ENCODE measurements around the gene NFX1. TPM values are rescaled to one million over a fixed set of nuclear protein-coding genes. Genes with fewer than 3 reads are reported as not detected.
A peak's percentile ranks its signal among the peaks of the same experiment; 100 is the strongest.
"Not testable (repeated sequence)": the region's sequence is repeated elsewhere in the genome, so short reads cannot be mapped to it uniquely, and the experiment has no call there.

Gene NFX1
- total RNA-seq, 1 donor from 2014 or later = 13.0 TPM

GRCh38 chr9:33307067-33307466 lies 16.8 kb downstream of the NFX1 start:
- no peak for DNase-seq (ENCODE audit: low read depth, low spot score)

DNA sequence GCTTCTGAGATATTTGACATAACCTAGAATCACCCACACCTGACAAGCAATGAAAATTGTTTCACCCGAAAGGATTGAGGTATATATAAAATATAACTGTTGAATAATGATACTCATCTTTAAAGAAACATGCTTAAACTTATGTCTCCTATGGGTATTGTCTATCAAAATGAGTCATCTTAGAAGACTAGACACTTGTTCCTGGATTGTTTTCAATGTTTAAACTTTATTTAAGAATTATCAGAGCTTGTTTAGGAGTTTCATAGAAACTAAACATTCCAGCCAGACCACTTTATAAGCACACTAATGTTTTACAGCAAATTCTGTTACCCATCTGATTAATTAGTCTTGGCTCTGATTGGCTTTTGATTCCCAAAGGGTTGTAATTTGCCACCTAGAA lies 19.6 kb downstream of the NFX1 start:
- DNase-seq (ENCODE audit: low read depth, low spot score) = no peak

DNA sequence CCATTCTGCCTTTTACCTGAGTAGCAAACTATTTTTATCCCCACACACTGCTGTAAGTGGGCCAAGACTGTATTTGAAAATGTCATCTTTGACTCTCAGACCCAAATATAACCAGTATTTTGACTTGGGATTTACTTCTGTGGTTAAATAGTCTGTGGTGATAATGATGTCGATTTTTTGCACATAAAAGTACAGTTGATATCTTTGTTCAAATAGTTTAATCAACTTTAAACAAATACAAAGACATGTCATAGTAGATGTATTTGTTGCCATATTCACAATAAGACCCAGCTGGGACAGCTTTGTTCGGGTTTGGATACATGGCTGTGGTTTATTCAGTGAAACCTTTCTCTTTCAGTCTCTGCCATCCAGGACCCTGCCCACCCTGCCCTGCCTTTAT lies 20.4 kb downstream of the NFX1 start:
- no peak for DNase-seq (ENCODE audit: low read depth, low spot score)

GRCh38 chr9:33311953-33312352 lies 21.6 kb downstream of the NFX1 start:
- no peak for DNase-seq (ENCODE audit: low read depth, low spot score)

DNA sequence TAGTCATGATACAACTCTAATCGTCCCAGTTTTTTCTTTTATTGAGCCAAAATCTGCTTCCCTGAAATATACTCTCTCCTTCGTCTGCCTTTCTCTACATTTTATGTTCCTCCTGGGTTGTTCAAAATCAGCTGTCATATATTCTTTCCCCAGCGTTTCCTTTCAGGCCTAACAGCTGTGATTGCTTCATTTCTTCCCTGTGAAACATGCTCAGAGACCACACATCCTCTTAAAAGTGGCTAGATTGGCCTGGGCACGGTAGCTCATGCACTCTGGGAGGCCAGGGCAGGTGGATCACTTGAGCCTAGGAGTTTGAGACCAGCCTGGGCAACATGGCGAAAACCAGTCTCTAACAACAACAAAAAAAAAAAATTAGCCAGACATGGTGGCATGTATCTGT lies 25.1 kb downstream of the NFX1 start:
- DNase-seq (ENCODE audit: low read depth, low spot score) = no peak

GRCh38 chr9:33317136-33317535 lies 26.8 kb downstream of the NFX1 start:
- not testable (repeated sequence) for DNase-seq (ENCODE audit: low read depth, low spot score)

- no peak for DNase-seq (ENCODE audit: low read depth, low spot score)
Measured at GRCh38 chr9:33318225-33318624, 27.9 kb downstream of the NFX1 start.

DNA sequence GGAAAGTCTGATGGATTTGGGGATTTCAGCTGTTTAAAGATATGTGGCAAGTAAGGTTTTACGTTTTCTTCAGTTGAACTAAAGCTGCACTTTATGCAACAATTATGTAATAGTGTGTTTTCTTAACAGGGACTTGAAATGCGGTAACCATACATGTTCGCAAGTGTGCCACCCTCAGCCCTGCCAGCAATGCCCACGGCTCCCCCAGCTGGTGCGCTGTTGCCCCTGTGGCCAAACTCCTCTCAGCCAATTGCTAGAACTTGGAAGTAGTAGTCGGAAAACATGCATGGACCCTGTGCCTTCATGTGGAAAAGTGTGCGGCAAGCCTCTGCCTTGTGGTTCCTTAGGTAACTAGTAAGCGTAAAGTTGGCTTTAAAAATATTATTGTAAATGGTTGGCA lies 28.5 kb downstream of the NFX1 start:
- DNase-seq (ENCODE audit: low read depth, low spot score) = no peak

- DNase-seq (ENCODE audit: low read depth, low spot score) = no peak
Measured at GRCh38 chr9:33320230-33320567, 29.9 kb downstream of the NFX1 start.

GRCh38 chr9:33320568-33321261 lies 30.4 kb downstream of the NFX1 start:
- DNase-seq (ENCODE audit: low read depth, low spot score) = peak; percentile 61

GRCh38 chr9:33329117-33329563 lies 38.8 kb downstream of the NFX1 start:
- DNase-seq (ENCODE audit: low read depth, low spot score) = peak; percentile 59

GRCh38 chr9:33329979-33330378 lies 39.7 kb downstream of the NFX1 start:
- DNase-seq (ENCODE audit: low read depth, low spot score) = peak; percentile 37

DNA sequence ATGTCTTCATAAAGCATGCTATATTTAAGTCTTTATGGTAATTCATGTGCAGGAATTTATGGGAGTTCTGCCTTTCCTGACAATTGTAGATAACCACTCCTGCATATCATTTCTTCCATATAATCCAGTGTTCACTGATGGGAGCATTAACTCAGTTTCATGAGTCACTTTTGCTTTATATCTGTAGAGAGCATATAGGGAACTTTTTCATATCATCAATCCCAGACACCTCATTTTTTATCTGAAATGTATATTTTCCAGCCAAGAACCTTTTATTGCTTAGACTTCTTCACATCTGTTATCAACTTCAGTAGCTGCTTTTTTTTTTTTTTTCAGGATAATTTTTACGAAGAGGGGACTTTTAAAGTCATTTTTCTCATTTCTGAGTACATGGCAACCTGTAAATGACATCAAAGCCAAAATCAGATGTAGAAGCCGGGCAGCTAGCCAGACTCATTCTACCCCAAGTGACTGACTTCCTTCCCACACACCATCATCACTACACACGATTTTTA lies 41.1 kb downstream of the NFX1 start:
- no peak for DNase-seq (ENCODE audit: low read depth, low spot score)

GRCh38 chr9:33332011-33332410 lies 41.7 kb downstream of the NFX1 start:
- DNase-seq (ENCODE audit: low read depth, low spot score) = no peak

DNA sequence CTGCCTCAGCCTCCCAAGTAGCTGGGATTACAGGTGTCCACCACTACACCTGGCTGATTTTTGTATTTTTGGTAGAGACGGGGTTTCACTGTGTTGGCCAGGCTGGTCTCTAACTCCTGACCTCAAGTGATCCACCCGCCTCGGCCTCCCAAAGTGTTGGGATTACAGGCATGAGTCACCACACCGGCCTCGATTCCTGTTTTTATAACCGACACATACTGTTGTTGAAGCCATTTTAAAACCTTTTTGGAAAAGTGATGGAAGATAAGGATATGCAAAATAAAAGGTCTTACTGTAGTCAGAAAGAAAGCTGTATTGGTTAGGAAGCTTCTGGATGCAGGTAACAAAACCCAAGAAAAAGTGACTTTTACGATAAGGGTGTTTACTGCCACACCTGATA lies 42.6 kb downstream of the NFX1 start:
- not testable (repeated sequence) for DNase-seq (ENCODE audit: low read depth, low spot score)

GRCh38 chr9:33340186-33340585 lies 49.9 kb downstream of the NFX1 start:
- no peak for DNase-seq (ENCODE audit: low read depth, low spot score)

DNA sequence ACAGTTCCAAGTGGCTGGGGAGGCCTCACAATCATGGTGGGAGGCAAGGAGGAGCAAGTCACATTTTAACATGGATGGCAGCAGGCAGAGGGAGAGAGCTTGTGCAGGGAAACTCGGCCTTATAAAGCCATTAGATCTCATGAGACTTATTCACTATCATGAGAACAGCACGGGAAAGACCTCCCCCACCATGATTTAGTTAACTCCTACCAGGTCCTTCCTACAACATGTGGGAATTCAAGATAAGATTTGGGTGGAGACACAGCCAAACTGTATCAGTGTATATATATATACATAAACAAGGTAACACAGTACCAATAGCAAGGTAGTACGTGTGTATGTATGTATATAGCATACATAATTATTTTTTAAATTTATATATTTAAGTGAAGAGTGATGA lies 50.9 kb downstream of the NFX1 start:
- no peak for DNase-seq (ENCODE audit: low read depth, low spot score)

DNA sequence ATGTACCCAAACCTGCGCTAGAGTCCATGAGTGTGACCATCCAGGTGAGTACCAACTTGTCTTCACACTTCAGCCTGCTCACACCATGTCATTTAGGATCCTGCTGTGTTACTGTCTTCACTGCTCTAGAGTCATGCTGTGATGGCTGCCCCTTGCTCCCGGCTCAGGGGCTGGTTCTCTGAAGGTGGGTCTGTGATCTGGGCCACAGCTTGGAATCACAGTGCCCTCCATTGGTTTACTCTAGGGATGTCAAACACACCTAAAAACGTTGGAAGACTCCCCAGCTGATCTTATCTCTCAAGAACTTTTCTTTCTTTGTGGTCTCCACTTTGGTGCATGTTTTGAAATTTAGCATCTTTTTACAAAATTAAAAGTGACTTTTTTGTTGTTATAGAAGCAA lies 53.8 kb downstream of the NFX1 start:
- no peak for DNase-seq (ENCODE audit: low read depth, low spot score)

GRCh38 chr9:33346564-33346963 lies 56.2 kb downstream of the NFX1 start:
- DNase-seq (ENCODE audit: low read depth, low spot score) = no peak

DNA sequence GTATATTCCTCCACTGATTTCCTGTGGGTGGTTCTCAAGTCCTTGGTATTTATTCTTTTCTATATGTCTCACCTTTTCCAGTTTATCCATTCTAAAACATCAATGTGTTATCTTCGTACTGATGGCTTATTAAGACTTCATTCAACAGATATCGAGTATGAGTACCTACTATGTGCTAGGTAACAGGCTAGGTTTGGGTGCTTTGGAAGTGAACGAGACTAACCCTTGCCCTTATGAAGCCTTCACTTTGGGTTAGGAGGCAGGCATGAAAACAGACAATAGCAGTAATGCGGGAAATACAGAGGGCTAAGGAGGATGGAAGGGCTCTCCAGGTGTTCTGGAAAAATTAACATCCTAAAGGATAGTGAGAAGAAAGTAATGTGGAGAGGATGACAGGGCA lies 58.7 kb downstream of the NFX1 start:
- no peak for DNase-seq (ENCODE audit: low read depth, low spot score)

DNA sequence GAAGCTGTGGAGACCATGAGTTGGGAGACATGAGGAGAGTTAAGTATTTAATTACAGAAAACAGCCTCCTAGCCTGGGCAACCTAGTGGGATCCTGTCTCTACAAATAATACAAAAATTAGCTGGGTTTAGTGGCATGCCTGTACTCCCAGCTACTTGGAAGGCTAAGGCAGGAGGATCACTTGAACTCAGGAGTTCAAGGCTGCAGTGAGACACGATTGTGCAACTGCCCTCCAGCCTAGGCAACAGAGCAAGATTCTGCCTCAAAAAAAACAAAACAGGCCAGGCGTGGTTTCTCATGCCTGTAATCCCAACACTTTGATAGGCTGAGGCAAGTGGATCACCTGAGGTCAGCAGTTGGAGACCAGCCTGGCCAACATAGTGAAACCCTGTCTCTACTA lies 59.4 kb downstream of the NFX1 start:
- no peak for DNase-seq (ENCODE audit: low read depth, low spot score)

DNA sequence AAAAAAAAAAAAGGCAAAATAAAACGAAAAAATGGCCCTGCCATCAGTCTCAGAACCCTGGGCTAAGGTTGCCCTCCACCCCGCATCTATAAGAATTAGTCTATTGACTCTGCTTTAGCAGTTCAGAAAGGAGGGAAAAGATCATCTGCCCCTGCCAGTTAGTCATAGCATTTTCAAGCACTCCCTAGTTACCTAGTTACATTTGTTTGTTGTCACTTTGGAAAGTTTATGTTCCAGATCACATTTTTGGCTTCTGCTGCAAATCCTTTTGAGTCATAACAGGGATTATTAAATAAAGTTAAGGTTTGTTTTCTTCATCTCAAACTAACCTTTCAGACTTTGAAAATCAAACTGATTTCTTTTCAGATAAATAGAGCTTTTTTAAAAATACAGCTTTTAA lies 60.0 kb downstream of the NFX1 start:
- no peak for DNase-seq (ENCODE audit: low read depth, low spot score)

DNA sequence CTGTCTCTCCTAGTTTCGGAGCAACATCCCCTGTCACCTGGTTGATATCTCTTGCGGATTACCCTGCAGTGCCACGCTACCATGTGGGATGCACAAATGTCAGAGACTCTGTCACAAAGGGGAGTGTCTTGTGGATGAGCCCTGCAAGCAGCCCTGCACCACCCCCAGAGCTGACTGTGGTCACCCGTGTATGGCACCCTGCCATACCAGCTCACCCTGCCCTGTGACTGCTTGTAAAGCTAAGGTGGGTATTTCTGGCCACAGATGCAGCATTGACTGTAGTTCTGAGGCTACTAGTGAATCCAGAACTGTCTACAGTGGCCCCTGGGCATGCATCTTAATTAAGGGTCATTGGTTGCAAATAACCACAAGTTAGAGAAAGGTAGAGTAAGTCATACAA lies 61.2 kb downstream of the NFX1 start:
- DNase-seq (ENCODE audit: low read depth, low spot score) = no peak
